Endothelial cell of umbilical vein (primary cell): ENCODE measurements around the gene FRMD6. TPM values are rescaled to one million over a fixed set of nuclear protein-coding genes. Genes with fewer than 3 reads are reported as not detected.

Experiments
- BruUV-seq: library from RNA; stranded (reverse); fragments of 400-500 nt; replicated peaks from 2 replicates; lab custom pipeline; 2021; lab: Mats Ljungman, UMichigan
- CTCF ChIA-PET: fragments of 300-600, 350-600 bp; sonication (Branson Sonifier 250); formaldehyde crosslinking; loops from one replicate; lab custom pipeline; 2021; ENCODE audit warnings: antibody characterized with exemption, inconsistent platforms; lab: Charles Lee
- POLR2A ChIA-PET: fragments of 300-600, 350-600 bp; sonication (Branson Sonifier 250); formaldehyde crosslinking; loops from one replicate; lab custom pipeline; 2021; ENCODE audit warnings: antibody characterized with exemption, inconsistent platforms; lab: Charles Lee
- DNase-seq: peaks from one replicate; pipeline ENCODE4 v3.0.0-alpha.2; 2011; ENCODE audit warnings: low read depth, low spot score
- FAIRE-seq: peaks from 2 replicates; lab custom pipeline; 2011; peaks lifted over from hg19 to GRCh38; lab: Jason Lieb, UNC
- H2AFZ ChIP-seq: 2 replicates; pipeline ENCODE4 v1.6.0; 2012; ENCODE audit warnings: low read depth, low read length, control low read depth, inconsistent platforms
- H3K27ac ChIP-seq: 2 replicates; pipeline ENCODE4 v1.5.1; 2011; ENCODE audit warnings: low read depth, mild to moderate bottlenecking, control low read depth, low read length, moderate library complexity; ENCODE audit not compliant: insufficient read depth
- H3K27me3 ChIP-seq, 2 experiments: 2 replicates each; pipeline versions ENCODE4 v1.6.0 to v1.6.1; 2011; ENCODE audit warnings: low read length in 2 of 2, mixed read lengths in 1 of 2; ENCODE audit not compliant: control insufficient read depth in 2 of 2, insufficient read depth in 2 of 2
- H3K36me3 ChIP-seq, 2 experiments: 2 replicates in 1 of 2; 3 replicates in 1 of 2; pipeline ENCODE4 v1.5.1; 2011; ENCODE audit warnings: low read length in 2 of 2, mild to moderate bottlenecking in 1 of 2, moderate library complexity in 1 of 2; ENCODE audit not compliant: control insufficient read depth in 2 of 2, insufficient read depth in 2 of 2; ENCODE audit errors: extremely low read depth in 1 of 2
- H3K4me1 ChIP-seq: 3 replicates; pipeline ENCODE4 v1.5.1; 2011; ENCODE audit warnings: mild to moderate bottlenecking, low read length; ENCODE audit not compliant: control insufficient read depth, insufficient read depth; ENCODE audit errors: extremely low read depth
- H3K4me2 ChIP-seq: 2 replicates; pipeline ENCODE4 v1.6.1; 2011; ENCODE audit warnings: low read length, control low read depth, mixed read lengths; ENCODE audit not compliant: insufficient read depth
- H3K4me3 ChIP-seq, 3 experiments: fragments of 200-600 bp in 1 of 3; sonication (generic), shearing (Covaris generic) in 1 of 3; replicated peaks in 1 of 3; 2 replicates each; pipeline ENCODE4 v1.5.1; 2011 to 2016; ENCODE audit warnings: control low read depth in 3 of 3, low read length in 3 of 3, mild to moderate bottlenecking in 2 of 3, inconsistent platforms in 1 of 3, low read depth in 1 of 3, moderate library complexity in 1 of 3; ENCODE audit not compliant: insufficient read depth in 1 of 3
- H3K79me2 ChIP-seq: 2 replicates; pipeline ENCODE4 v1.6.0; 2012; ENCODE audit warnings: low read length, inconsistent platforms; ENCODE audit not compliant: control insufficient read depth, insufficient read depth
- H3K9ac ChIP-seq: replicated peaks from 2 replicates; pipeline ENCODE3; 2011; ENCODE audit warnings: low read length, control low read depth; ENCODE audit not compliant: insufficient read depth; ENCODE audit errors: extremely low read depth
- H3K9me1 ChIP-seq: replicated peaks from 3 replicates; pipeline ENCODE4 v1.6.0; 2011; ENCODE audit warnings: mild to moderate bottlenecking, low read length; ENCODE audit not compliant: control insufficient read depth, insufficient read depth; ENCODE audit errors: extremely low read depth
- H3K9me3 ChIP-seq: replicated peaks from 2 replicates; pipeline ENCODE4 v1.5.1; 2012; ENCODE audit warnings: low read length, inconsistent platforms; ENCODE audit not compliant: control insufficient read depth, insufficient read depth
- H4K20me1 ChIP-seq: replicated peaks from 2 replicates; pipeline ENCODE3; 2011; ENCODE audit warnings: mild to moderate bottlenecking, low read length; ENCODE audit not compliant: control insufficient read depth, insufficient read depth; ENCODE audit errors: extremely low read depth
- EZH2 ChIP-seq: IDR thresholded peaks from 2 replicates; pipeline ENCODE4 v1.6.1; 2012; ENCODE audit warnings: borderline replicate concordance, low read depth, mild to moderate bottlenecking, moderate library complexity, low read length, inconsistent platforms; ENCODE audit not compliant: severe bottlenecking
- FOS ChIP-seq: IDR thresholded peaks from 2 replicates; pipeline ENCODE4 v1.6.1; 2011; ENCODE audit warnings: mild to moderate bottlenecking, low read length, moderate library complexity, borderline replicate concordance; ENCODE audit not compliant: insufficient read depth
- GATA2 ChIP-seq: IDR thresholded peaks from 2 replicates; pipeline ENCODE4 v1.7.0; 2011; ENCODE audit warnings: low read depth, mild to moderate bottlenecking, moderate library complexity, mixed read lengths, low read length; ENCODE audit not compliant: insufficient read length, insufficient read depth
- JUN ChIP-seq: IDR thresholded peaks from 2 replicates; pipeline ENCODE4 v1.6.1; 2011; ENCODE audit warnings: borderline replicate concordance, low read depth; ENCODE audit not compliant: insufficient read length, insufficient read depth
- MAX ChIP-seq: IDR thresholded peaks from 2 replicates; pipeline ENCODE4 v1.6.1; 2011; ENCODE audit not compliant: insufficient read depth, insufficient read length
- MYC ChIP-seq: IDR thresholded peaks from one replicate; pipeline ENCODE4 v1.6.1; 2011; ENCODE audit warnings: mild to moderate bottlenecking, low read depth, low read length
- POLR2A ChIP-seq: IDR thresholded peaks from 2 replicates; pipeline ENCODE4 v1.6.1; 2012; ENCODE audit warnings: low read depth, mild to moderate bottlenecking, control low read depth, low read length
- POLR2AphosphoS5 ChIP-seq: IDR thresholded peaks from 2 replicates; pipeline ENCODE4 v1.6.1; 2012; ENCODE audit warnings: low read depth, mild to moderate bottlenecking, control low read depth, low read length, moderate library complexity; ENCODE audit not compliant: insufficient read depth
- dilution Hi-C: fragments of 300-500 bp; cut with MboI; formaldehyde crosslinking; loops from one replicate; pipeline ENCODE4 v1.15.0; 2019; ENCODE audit warnings: low sequenced_read_pairs; ENCODE audit not compliant: extremely low pct_ligation_motif_present
- intact Hi-C: fragments of 100-400 bp; cut with micrococcal nuclease; formaldehyde crosslinking; loops from one replicate; pipeline ENCODE4 v1.10.0; 2022
- polyA plus RNA-seq, 4 experiments: library from polyadenylated mRNA; depleted of rRNA in 3 of 4; stranded (reverse) in 3 of 4; unstranded in 1 of 4; fragments of >200 nt; gene quantifications; 2 replicates each; pipeline versions ENCODE4 v1.2.1 to v1.2.3, GENCODE V29; 2011 to 2012; ENCODE audit warnings: missing spikeins in 1 of 4
- total RNA-seq: library from RNA; stranded (reverse); gene quantifications from 2 replicates; pipeline ENCODE4 v1.2.3, GENCODE V29; 2021
- TF ChIP-seq, protein P1 (sequence below), 2 donors: IDR thresholded peaks; 1 replicate in 1 of 2; 2 replicates in 1 of 2; pipeline ENCODE4 v1.5.1; 2011; ENCODE audit warnings: low read length in 2 of 2, mild to moderate bottlenecking in 2 of 2, moderate library complexity in 2 of 2, control low read depth in 1 of 2, inconsistent platforms in 1 of 2, low read depth in 1 of 2; ENCODE audit not compliant: insufficient read depth in 1 of 2; ENCODE audit errors: extremely low read depth in 1 of 2

The FRMD6 gene
- total and polyA plus RNA-seq, 2 donors (not counting 3 experiments of a cell fraction or from before 2014, with no cell fraction given) = 69.0 to 97.1 TPM

- Histone ChIP-seq H2AFZ (no peak overlapping the region), H3K4me1 (peaks cover 7% of the 10 kb centered on the region), H3K36me3 (no peaks in the 10 kb centered on the region), H3K79me2 (peaks cover 93% of the 10 kb centered on the region), H4K20me1 (peaks cover 11% of the 10 kb centered on the region), H3K27ac (no peak overlapping the region), H3K9me3 (no peaks in the 10 kb centered on the region), H3K9ac (no peak overlapping the region), H3K4me2 (no peak overlapping the region), H3K9me1 (no peaks in the 10 kb centered on the region), H3K4me3 (no peak overlapping the region), H3K27me3 (no peaks in the 10 kb centered on the region)
- CTCF ChIA-PET = interaction anchor here (1.9 kb wide), 1 partner anchor 14 kb away, joined by 7 read pairs; no protein-coding TSS in a partner anchor
- intact Hi-C loops (no loop called here), dilution Hi-C loops (no loop called here)
- FAIRE-seq (no peak), DNase-seq (no peak)
- BruUV-seq = no TSS peak
- POLR2A ChIA-PET = no interaction called here
- no peak for TF ChIP-seq GATA2
- TF ChIP-seq EZH2 = no peak
- no peak for TF ChIP-seq MYC
- no peak for TF ChIP-seq FOS
- TF ChIP-seq POLR2A = no peak
- TF ChIP-seq JUN = no peak
- TF ChIP-seq, protein P1, sequence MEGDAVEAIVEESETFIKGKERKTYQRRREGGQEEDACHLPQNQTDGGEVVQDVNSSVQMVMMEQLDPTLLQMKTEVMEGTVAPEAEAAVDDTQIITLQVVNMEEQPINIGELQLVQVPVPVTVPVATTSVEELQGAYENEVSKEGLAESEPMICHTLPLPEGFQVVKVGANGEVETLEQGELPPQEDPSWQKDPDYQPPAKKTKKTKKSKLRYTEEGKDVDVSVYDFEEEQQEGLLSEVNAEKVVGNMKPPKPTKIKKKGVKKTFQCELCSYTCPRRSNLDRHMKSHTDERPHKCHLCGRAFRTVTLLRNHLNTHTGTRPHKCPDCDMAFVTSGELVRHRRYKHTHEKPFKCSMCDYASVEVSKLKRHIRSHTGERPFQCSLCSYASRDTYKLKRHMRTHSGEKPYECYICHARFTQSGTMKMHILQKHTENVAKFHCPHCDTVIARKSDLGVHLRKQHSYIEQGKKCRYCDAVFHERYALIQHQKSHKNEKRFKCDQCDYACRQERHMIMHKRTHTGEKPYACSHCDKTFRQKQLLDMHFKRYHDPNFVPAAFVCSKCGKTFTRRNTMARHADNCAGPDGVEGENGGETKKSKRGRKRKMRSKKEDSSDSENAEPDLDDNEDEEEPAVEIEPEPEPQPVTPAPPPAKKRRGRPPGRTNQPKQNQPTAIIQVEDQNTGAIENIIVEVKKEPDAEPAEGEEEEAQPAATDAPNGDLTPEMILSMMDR (IDR thresholded peaks at IDR 0.05; ENCODE audit: extremely low read depth in 1 of 2, insufficient read depth in 1 of 2, low read depth in 1 of 2, low read length in 2 of 2) = no peak
- no peak for TF ChIP-seq POLR2AphosphoS5
- TF ChIP-seq MAX = no peak
Measured at GRCh38 chr14:51668870-51669269, 17.2 kb downstream of the FRMD6 start.
